Activated gamma-delta T cell treated with Interleukin-2 at 50 U/mL for 16 hours (primary cell): ENCODE measurements around the gene STUM.

Source experiments
- DNase-seq: peaks from one replicate; pipeline ENCODE4 v3.0.0-alpha.2; 2020

Gene STUM

GRCh38 chr1:226656601-226657277, 108.2 kb downstream of the STUM start:
- DNase-seq: no peak

- no peak for DNase-seq
Observed at GRCh38 chr1:226657895-226658545, 109.5 kb downstream of the STUM start.

DNA sequence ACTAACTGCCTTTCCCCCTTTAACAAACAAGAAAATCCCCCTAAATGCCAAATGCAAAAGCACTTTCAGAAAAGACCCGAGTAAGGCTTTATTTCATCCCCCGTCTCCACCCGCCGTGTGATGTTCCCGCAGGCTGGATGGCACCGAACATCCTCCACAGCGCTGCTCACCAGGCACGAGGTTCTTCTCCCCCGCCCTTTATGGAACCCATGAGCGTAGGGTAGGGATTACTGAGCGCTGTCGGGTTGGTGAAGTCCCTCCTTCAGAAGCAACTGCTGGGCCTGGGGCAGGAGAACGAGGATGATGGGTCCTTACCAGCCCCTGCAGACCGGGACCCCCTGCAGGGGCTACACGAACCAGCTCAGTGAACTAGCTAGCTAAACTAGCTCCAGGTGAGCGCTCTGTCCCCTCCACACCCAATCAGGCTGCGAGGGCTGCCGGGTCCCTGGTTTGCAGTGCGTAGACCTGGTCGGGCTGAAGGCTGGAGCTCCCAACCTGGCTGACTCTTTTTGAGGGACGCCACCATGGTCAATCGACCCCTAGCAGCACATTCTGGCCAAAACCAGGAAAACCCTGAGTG, 110.1 kb downstream of the STUM start:
- no peak for DNase-seq
